Dendritic cell treated with granulocyte-macrophage colony-stimulating factor and Interleukin-4, amounts not matched to agents 40 ng/mL and 50 ng/mL, for 4 days (primary cell): ENCODE data around the gene HIVEP2.

ENCODE experiments used
- H3K27ac Mint-ChIP-seq: one replicate; pipeline ENCODE4 v1.8.0; 2022; ENCODE audit warnings: mild to moderate bottlenecking, mixed read lengths
- H3K27me3 Mint-ChIP-seq: one replicate; pipeline ENCODE4 v1.8.0; 2022; ENCODE audit warnings: mild to moderate bottlenecking, mixed read lengths
- H3K36me3 Mint-ChIP-seq: one replicate; pipeline ENCODE4 v1.8.0; 2022; ENCODE audit warnings: low read depth, mixed read lengths
- H3K4me1 Mint-ChIP-seq: one replicate; pipeline ENCODE4 v1.8.0; 2022; ENCODE audit warnings: low read depth, mixed read lengths
- H3K4me3 Mint-ChIP-seq: one replicate; pipeline ENCODE4 v1.8.0; 2022; ENCODE audit warnings: mild to moderate bottlenecking, moderate library complexity, mixed read lengths
- H3K9me3 Mint-ChIP-seq: one replicate; pipeline ENCODE4 v1.8.0; 2022; ENCODE audit warnings: mixed read lengths
- intact Hi-C: fragments of 100-400 bp; cut with micrococcal nuclease; formaldehyde crosslinking; loops from one replicate; pipeline ENCODE4 v1.15.0; 2022

HIVEP2 gene

DNA sequence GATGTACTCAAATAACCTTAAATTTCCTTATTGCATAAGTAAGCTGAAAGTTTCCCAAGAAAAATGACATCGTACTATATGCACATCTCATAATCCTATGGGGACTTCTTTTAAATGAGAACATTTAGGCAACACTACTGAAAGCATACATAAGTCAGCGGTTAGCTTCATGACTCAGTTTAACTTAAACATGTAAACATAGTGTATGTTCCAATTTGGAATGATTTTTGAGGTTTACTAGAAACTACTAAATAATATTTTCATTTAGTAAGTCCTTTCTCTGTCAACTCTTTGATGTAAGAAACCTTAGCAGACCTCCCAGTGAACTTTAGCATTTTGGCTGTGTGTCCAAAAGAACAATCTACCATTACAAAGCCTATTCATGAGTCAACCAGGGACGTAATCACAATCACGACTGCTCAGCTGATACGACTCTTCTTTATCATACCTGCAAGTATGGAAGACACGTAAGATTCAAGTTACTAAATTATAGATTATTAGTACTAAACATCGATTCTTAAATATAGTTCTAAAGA is 19.3 kb downstream of the HIVEP2 start:
- Mint-ChIP-seq H3K4me1 (no peaks in the 10 kb centered on the region), H3K9me3 (no peaks in the 10 kb centered on the region), H3K27ac (no peak overlapping the region), H3K4me3 (no peak overlapping the region), H3K36me3 (no peaks in the 10 kb centered on the region), H3K27me3 (peaks cover 22% of the 10 kb centered on the region)
- intact Hi-C loops: no loop called here

GRCh38 chr6:142918339-142919042 is 26.5 kb downstream of the HIVEP2 start:
- Mint-ChIP-seq H3K36me3 (no peaks in the 10 kb centered on the region), H3K4me3 (no peak overlapping the region), H3K27ac (no peak overlapping the region), H3K9me3 (no peaks in the 10 kb centered on the region), H3K4me1 (peaks cover 10% of the 10 kb centered on the region), H3K27me3 (peaks cover 1% of the 10 kb centered on the region)
- intact Hi-C loops: loop anchor here (10.0 kb wide), 1 partner anchor 106 kb away; no protein-coding TSS in a partner anchor

DNA sequence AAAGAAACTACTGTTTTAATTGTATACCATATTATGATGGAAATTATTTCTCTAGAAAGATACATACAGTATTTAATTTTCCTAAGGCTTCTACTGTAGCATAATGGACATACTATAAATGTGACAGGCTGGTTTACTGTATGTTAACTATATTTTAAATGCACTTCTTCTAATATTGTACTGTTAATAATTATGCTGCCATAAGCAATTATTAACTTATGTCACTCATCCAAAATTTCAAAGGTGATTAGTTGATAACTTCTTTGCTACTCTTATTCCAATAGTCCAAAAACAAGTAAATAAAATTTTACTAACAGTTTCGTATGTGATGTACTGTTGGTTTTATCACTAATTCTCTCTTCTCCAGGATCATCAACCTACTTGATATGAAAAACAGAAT is 28.1 kb downstream of the HIVEP2 start:
- H3K27ac Mint-ChIP-seq: no peak overlapping the region
- intact Hi-C loops: loop anchor here (10.0 kb wide), 1 partner anchor 108 kb away; no protein-coding TSS in a partner anchor
- H3K4me1 Mint-ChIP-seq: peaks cover 24% of the 10 kb centered on the region
- no peaks in the 10 kb centered on the region for H3K9me3 Mint-ChIP-seq
- H3K27me3 Mint-ChIP-seq: peaks cover 3% of the 10 kb centered on the region
- H3K36me3 Mint-ChIP-seq: no peaks in the 10 kb centered on the region
- H3K4me3 Mint-ChIP-seq: no peak overlapping the region

DNA sequence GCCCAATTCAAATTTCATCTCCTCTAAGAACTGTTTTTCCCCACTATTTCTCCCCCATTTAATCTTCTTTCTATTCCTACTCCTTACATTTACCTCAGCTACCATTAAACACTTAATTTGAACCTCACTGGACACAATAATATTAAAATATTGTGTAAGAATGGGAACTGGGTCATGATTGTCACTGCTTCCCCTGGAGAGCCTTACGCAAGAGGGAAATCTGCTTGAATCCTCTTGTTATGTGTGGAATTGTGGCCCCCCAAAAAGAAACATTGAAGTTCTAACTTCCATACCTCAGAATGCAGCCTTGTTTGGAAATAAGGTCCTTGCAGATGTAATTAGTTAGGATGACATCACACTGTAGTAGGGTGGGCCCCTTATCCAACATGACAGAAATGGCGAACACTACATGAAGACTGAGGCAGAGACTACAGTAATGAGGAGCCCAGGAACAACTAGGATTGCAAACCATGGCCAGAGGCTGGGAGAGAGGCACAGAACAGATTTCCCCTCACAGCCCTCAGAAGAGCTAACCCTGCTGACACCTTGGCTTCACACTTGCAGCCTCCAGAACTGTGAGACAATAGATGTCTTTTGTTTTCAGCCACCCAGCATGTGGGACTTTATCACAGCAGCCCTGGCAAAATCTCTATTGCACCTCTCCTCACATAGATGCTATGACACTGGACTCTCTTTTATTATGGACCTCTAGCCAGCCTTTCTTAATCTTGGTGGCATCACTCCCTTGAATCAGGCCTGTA is 29.9 kb downstream of the HIVEP2 start:
- Mint-ChIP-seq H3K4me3 (no peak overlapping the region), H3K9me3 (no peaks in the 10 kb centered on the region), H3K36me3 (no peaks in the 10 kb centered on the region), H3K27ac (no peak overlapping the region), H3K4me1 (peaks cover 24% of the 10 kb centered on the region), H3K27me3 (peaks cover 3% of the 10 kb centered on the region)
- intact Hi-C loops: loop anchor here (10.0 kb wide), 1 partner anchor 110 kb away; no protein-coding TSS in a partner anchor

DNA sequence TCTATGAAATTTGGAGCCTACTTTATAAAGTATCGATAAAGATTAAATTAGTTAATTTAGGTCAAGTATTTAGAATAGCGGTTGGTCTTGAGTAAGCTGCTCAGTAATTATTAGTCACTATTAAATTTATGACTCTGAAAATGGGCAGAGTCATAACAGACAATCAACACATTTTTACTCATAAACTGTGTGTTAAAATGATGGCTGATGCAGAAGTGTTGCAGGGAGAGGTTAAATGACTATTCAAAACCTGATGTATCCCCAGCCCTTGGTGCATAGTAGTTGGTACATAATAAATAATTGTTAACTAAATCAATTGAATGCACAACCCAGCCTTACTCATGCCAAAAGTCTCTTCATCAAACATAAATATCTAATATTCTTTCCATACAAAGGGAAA is 30.6 kb downstream of the HIVEP2 start:
- H3K9me3 Mint-ChIP-seq: no peaks in the 10 kb centered on the region
- peaks cover 24% of the 10 kb centered on the region for H3K4me1 Mint-ChIP-seq
- no peak overlapping the region for H3K4me3 Mint-ChIP-seq
- intact Hi-C loops: loop anchor here (10.0 kb wide), 1 partner anchor 110 kb away; no protein-coding TSS in a partner anchor
- no peak overlapping the region for H3K27ac Mint-ChIP-seq
- H3K27me3 Mint-ChIP-seq: peaks cover 3% of the 10 kb centered on the region
- no peaks in the 10 kb centered on the region for H3K36me3 Mint-ChIP-seq

- Mint-ChIP-seq H3K4me3 (peak overlapping the region; percentile 43), H3K27ac (no peak overlapping the region), H3K4me1 (peaks cover 24% of the 10 kb centered on the region), H3K9me3 (no peaks in the 10 kb centered on the region), H3K27me3 (peaks cover 3% of the 10 kb centered on the region), H3K36me3 (no peaks in the 10 kb centered on the region)
- intact Hi-C loops: loop anchor here (10.0 kb wide), 1 partner anchor 111 kb away; no protein-coding TSS in a partner anchor
These were observed 31.4 kb downstream of the HIVEP2 start for GRCh38 chr6:142913511-142914047.

GRCh38 chr6:142913036-142913510 is 31.9 kb downstream of the HIVEP2 start:
- intact Hi-C loops: loop anchor here (10.0 kb wide), 1 partner anchor 112 kb away; no protein-coding TSS in a partner anchor
- Mint-ChIP-seq H3K9me3 (no peaks in the 10 kb centered on the region), H3K4me3 (peak overlapping the region; percentile 43), H3K36me3 (no peaks in the 10 kb centered on the region), H3K27me3 (peaks cover 3% of the 10 kb centered on the region), H3K4me1 (peaks cover 24% of the 10 kb centered on the region), H3K27ac (no peak overlapping the region)

DNA sequence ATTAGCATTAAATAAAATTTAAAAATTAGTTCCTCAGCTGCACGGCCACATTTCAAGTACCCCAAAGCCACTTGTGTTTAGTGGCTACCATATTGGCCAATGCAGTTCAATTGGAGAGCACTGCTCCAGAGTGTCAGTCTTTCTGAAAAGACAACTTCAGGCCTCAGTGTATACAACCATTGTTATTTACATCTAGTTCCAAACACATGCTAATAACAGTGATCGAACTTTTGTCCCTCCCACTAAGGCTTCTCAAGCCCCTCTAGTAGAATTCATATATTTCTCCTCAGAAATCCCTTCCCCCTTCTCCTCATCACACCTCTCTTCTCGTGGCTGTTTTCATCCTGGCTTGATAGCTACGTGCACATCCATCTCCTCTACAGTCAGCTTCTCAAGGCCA is 32.9 kb downstream of the HIVEP2 start:
- Mint-ChIP-seq H3K9me3 (no peaks in the 10 kb centered on the region), H3K4me3 (no peak overlapping the region), H3K36me3 (no peaks in the 10 kb centered on the region), H3K27me3 (peaks cover 3% of the 10 kb centered on the region), H3K4me1 (peaks cover 24% of the 10 kb centered on the region), H3K27ac (no peak overlapping the region)
- intact Hi-C loops: loop anchor here (10.0 kb wide), 1 partner anchor 113 kb away; no protein-coding TSS in a partner anchor

DNA sequence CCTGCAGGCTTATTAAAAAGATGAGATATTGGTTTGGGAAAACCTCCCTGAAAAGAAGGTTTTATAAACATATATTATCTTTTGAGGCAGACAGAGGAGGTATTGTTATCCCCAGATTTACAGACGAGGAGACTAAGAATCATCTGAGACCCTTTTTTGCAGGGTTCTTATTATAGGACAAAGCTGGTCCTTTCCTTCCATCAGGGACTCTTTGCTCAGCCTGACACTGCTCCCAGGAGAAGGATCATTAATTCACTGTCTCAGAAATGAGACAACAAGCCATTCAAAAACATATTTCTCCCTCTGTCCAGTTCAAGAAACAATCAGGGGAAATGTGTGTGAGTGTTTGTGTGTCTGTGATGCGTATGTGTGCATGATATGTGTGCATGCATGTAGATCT is 33.5 kb downstream of the HIVEP2 start:
- H3K4me1 Mint-ChIP-seq: peaks cover 24% of the 10 kb centered on the region
- intact Hi-C loops: loop anchor here (10.0 kb wide), 1 partner anchor 113 kb away; no protein-coding TSS in a partner anchor
- peaks cover 3% of the 10 kb centered on the region for H3K27me3 Mint-ChIP-seq
- H3K9me3 Mint-ChIP-seq: no peaks in the 10 kb centered on the region
- H3K27ac Mint-ChIP-seq: no peak overlapping the region
- no peak overlapping the region for H3K4me3 Mint-ChIP-seq
- no peaks in the 10 kb centered on the region for H3K36me3 Mint-ChIP-seq

DNA sequence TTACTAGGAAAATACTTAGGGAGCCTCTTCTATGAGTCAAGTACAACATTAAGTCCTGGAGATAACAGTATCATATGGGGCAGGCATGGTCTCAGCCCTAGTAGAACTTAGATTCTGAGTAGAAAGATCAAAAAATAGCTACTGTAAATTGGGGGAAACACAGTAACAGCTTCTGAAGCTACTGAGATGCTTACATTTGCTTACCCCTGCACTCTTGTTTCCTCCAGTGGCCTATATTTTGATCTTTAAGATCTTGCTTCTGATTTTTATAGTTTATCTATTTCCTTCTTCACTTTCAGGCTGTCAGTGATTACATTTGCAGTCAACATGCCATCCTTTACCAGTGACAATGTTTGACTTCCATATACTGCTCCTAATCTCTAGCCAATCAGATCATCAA is 35.3 kb downstream of the HIVEP2 start:
- Mint-ChIP-seq H3K27ac (no peak overlapping the region), H3K27me3 (peaks cover 2% of the 10 kb centered on the region), H3K4me1 (peaks cover 20% of the 10 kb centered on the region), H3K4me3 (no peak overlapping the region), H3K36me3 (no peaks in the 10 kb centered on the region), H3K9me3 (no peaks in the 10 kb centered on the region)
- intact Hi-C loops: loop anchor here (10.0 kb wide), 1 partner anchor 115 kb away; no protein-coding TSS in a partner anchor

GRCh38 chr6:142908235-142908634 is 36.7 kb downstream of the HIVEP2 start:
- intact Hi-C loops: no loop called here
- H3K4me1 Mint-ChIP-seq: peaks cover 11% of the 10 kb centered on the region
- H3K36me3 Mint-ChIP-seq: no peaks in the 10 kb centered on the region
- H3K9me3 Mint-ChIP-seq: no peaks in the 10 kb centered on the region
- H3K27ac Mint-ChIP-seq: no peak overlapping the region
- H3K4me3 Mint-ChIP-seq: no peak overlapping the region
- H3K27me3 Mint-ChIP-seq: peaks cover 2% of the 10 kb centered on the region

GRCh38 chr6:142907544-142907943 is 37.4 kb downstream of the HIVEP2 start:
- no peaks in the 10 kb centered on the region for H3K9me3 Mint-ChIP-seq
- no peak overlapping the region for H3K4me3 Mint-ChIP-seq
- intact Hi-C loops: no loop called here
- H3K27ac Mint-ChIP-seq: no peak overlapping the region
- peaks cover 10% of the 10 kb centered on the region for H3K4me1 Mint-ChIP-seq
- no peaks in the 10 kb centered on the region for H3K36me3 Mint-ChIP-seq
- peaks cover 2% of the 10 kb centered on the region for H3K27me3 Mint-ChIP-seq

DNA sequence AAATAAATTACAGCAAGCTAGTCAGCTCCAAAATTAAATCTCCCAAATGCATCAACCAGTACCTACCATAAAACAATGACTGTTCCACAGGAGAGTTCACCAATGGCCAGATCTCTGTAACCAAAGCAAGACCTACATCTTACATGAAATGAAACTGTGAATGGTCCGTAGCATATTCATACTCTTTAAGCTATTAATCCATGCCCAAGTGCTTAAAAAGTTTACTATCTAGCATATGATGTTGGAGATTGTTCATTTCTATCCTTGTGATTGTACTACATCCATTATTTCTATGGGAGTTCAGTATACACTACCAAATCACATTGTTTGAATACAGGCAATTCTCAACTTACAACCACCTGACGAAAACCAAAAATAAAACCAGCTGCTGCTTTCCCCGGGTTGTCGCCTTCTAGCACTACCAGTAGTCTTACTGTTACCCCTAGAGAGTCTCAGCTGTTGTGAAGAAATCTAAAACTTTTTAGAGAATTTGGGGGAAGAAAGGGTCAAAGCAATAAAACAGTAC is 38.0 kb downstream of the HIVEP2 start:
- H3K36me3 Mint-ChIP-seq: no peaks in the 10 kb centered on the region
- H3K27me3 Mint-ChIP-seq: no peaks in the 10 kb centered on the region
- peaks cover 7% of the 10 kb centered on the region for H3K4me1 Mint-ChIP-seq
- H3K9me3 Mint-ChIP-seq: no peaks in the 10 kb centered on the region
- intact Hi-C loops: no loop called here
- H3K4me3 Mint-ChIP-seq: no peak overlapping the region
- H3K27ac Mint-ChIP-seq: no peak overlapping the region
